HL-60 (cell line): ENCODE data around the gene KRT73.

Experiments used
- CTCF ChIP-seq: IDR thresholded peaks from one replicate; pipeline ENCODE4 v1.5.1; 2011; ENCODE audit warnings: low read length, control low read depth, inconsistent platforms; ENCODE audit not compliant: insufficient read depth
- POLR2AphosphoS5 ChIP-seq: IDR thresholded peaks from 2 replicates; pipeline ENCODE4 v1.6.1; 2012; ENCODE audit warnings: low read depth
- REST ChIP-seq: IDR thresholded peaks from 2 replicates; pipeline ENCODE4 v1.6.1; 2012; ENCODE audit warnings: low read depth; ENCODE audit not compliant: insufficient replicate concordance

GRCh38 chr12:52659951-52660350 is 41.6 kb upstream of the KRT73 start:
- no peak for TF ChIP-seq CTCF
- no peak for TF ChIP-seq POLR2AphosphoS5
- no peak for TF ChIP-seq REST
